Measurements from ENCODE around the gene DLG2. TPM values are rescaled to one million over a fixed set of nuclear protein-coding genes. Genes with fewer than 3 reads are reported as not detected.
"Not testable (repeated sequence)": the region's sequence is repeated elsewhere in the genome, so short reads cannot be mapped to it uniquely, and the experiment has no call there.

DLG2 gene
- total and polyA plus RNA-seq, 7 donors: 0.60 to 25.8 (median 9.7) TPM; not detected in 1

DNA sequence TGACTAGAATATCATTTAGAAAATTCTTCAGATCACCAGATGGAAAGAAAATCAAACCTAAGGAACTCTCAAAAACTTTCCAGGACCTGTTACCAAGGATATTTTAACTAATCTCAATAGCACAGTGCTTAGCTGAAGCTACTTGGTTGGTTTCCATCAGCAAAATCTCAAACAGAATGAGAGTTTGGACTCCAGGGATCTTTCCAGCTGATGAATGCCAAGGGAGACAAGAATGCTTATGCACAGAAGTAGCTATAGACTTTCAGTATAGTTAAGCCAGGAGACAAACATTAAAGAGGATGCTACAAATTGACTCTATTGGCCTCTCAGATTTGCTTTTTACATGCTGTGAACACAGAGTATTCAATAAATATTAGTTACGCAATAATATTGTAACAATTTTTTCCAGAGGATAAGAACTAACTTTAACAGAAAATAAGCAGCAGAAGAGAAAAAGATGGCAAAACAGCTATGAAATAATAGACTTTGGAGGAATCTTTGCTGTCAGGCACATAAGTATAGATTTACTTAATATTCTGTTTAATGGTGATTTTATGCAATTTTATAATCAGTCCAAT lies 331.4 kb downstream of the DLG2 start:
- Histone ChIP-seq H3K27ac (no peak overlapping the region), H3K36me3 (no peaks in the 10 kb centered on the region), H3K9me3 (no peaks in the 10 kb centered on the region), H3K27me3 (no peaks in the 10 kb centered on the region), H3K4me1 (peaks cover 0 to 13% (median 9%) of the 10 kb centered on the region in 4 donors), H3K4me3 (no peak overlapping the region)
- intact Hi-C loops (cut with DNase I): no loop called here
- no peak for TF ChIP-seq CTCF (IDR thresholded peaks at IDR 0.05)
- no peak for TF ChIP-seq POLR2A (IDR thresholded peaks at IDR 0.05)
- TF ChIP-seq POLR2AphosphoS5 (IDR thresholded peaks at IDR 0.05): no peak
- no peak for TF ChIP-seq EP300 (IDR thresholded peaks at IDR 0.05)
- WGBS, 2 donors: 95 to 98% methylated on average over 1 of the region's 1 CpG
- DNase-seq: no peak

- Histone ChIP-seq H3K36me3 (no peaks in the 10 kb centered on the region), H3K4me1 (no peaks in the 10 kb centered on the region), H3K4me3 (no peak overlapping the region), H3K27me3 (no peaks in the 10 kb centered on the region), H3K9me3 (no peaks in the 10 kb centered on the region), H3K27ac (no peak overlapping the region)
- DNase-seq: no peak
- TF ChIP-seq CTCF (IDR thresholded peaks at IDR 0.05): no peak
- TF ChIP-seq POLR2A (IDR thresholded peaks at IDR 0.05): no peak
- TF ChIP-seq EP300 (IDR thresholded peaks at IDR 0.05): no peak
- TF ChIP-seq POLR2AphosphoS5 (IDR thresholded peaks at IDR 0.05): no peak
- WGBS, 2 donors: 73 to 93% methylated on average over 4 of the region's 4 CpGs
- intact Hi-C loops (cut with DNase I): no loop called here
These were observed 345.6 kb downstream of the DLG2 start for GRCh38 chr11:85281550-85281949.

GRCh38 chr11:85279267-85279666 lies 347.9 kb downstream of the DLG2 start:
- Histone ChIP-seq H3K27me3 (no peaks in the 10 kb centered on the region), H3K36me3 (no peaks in the 10 kb centered on the region), H3K9me3 (no peaks in the 10 kb centered on the region), H3K27ac (no peak overlapping the region), H3K4me1 (no peaks in the 10 kb centered on the region), H3K4me3 (no peak overlapping the region)
- WGBS, 2 donors: 43 to 56% methylated on average over 1 of the region's 1 CpG
- no peak for TF ChIP-seq EP300 (IDR thresholded peaks at IDR 0.05)
- TF ChIP-seq POLR2AphosphoS5 (IDR thresholded peaks at IDR 0.05): no peak
- no peak for TF ChIP-seq CTCF (IDR thresholded peaks at IDR 0.05)
- no peak for TF ChIP-seq POLR2A (IDR thresholded peaks at IDR 0.05)
- DNase-seq: no peak
- intact Hi-C loops (cut with DNase I): no loop called here

- DNase-seq: no peak
- intact Hi-C loops (cut with DNase I): no loop called here
- Histone ChIP-seq H3K9me3 (no peaks in the 10 kb centered on the region), H3K4me3 (no peak overlapping the region), H3K36me3 (no peaks in the 10 kb centered on the region), H3K4me1 (no peaks in the 10 kb centered on the region), H3K27me3 (no peaks in the 10 kb centered on the region), H3K27ac (no peak overlapping the region)
- WGBS, 2 donors: 66% methylated on average over 2 of the region's 2 CpGs
- TF ChIP-seq POLR2A (IDR thresholded peaks at IDR 0.05) (no peak), EP300 (IDR thresholded peaks at IDR 0.05) (no peak), POLR2AphosphoS5 (IDR thresholded peaks at IDR 0.05) (no peak), CTCF (IDR thresholded peaks at IDR 0.05) (no peak)
These were observed 349.5 kb downstream of the DLG2 start for GRCh38 chr11:85277693-85278092.

GRCh38 chr11:85276332-85276731 lies 350.8 kb downstream of the DLG2 start:
- Histone ChIP-seq H3K4me3 (no peak overlapping the region), H3K27ac (no peak overlapping the region), H3K9me3 (peaks cover 0 to under 1% (median 0%) of the 10 kb centered on the region in 4 donors), H3K27me3 (no peaks in the 10 kb centered on the region), H3K36me3 (no peaks in the 10 kb centered on the region), H3K4me1 (no peaks in the 10 kb centered on the region)
- 75 to 90% methylated on average over 2 of the region's 2 CpGs for WGBS, 2 donors
- intact Hi-C loops (cut with DNase I): no loop called here
- DNase-seq: no peak
- no peak for TF ChIP-seq POLR2A (IDR thresholded peaks at IDR 0.05)
- no peak for TF ChIP-seq POLR2AphosphoS5 (IDR thresholded peaks at IDR 0.05)

- H3K27ac ChIP-seq; H3K9me3 ChIP-seq; H3K27me3 ChIP-seq; H3K36me3 ChIP-seq; H3K4me1 ChIP-seq; H3K4me3 ChIP-seq; intact Hi-C loops (cut with DNase I); DNase-seq: not testable (repeated sequence)
- 79 to 85% methylated on average over 2 of the region's 2 CpGs for WGBS, 2 donors
These were observed 356.8 kb downstream of the DLG2 start for GRCh38 chr11:85270315-85270714.

All from sigmoid colon (tissue), 7 donors.